HG03460 (cell line): ENCODE measurements around the gene CHD2.

ENCODE experiments used
- ATAC-seq: cut with Tn5 transposase; IDR thresholded peaks from one replicate; pipeline ENCODE4 v1.9.1; 2021; ENCODE audit not compliant: unreplicated experiment

Gene CHD2

GRCh38 chr15:93063796-93064690, 163.9 kb downstream of the CHD2 start:
- no peak for ATAC-seq

GRCh38 chr15:93065641-93066045, 165.5 kb downstream of the CHD2 start:
- no peak for ATAC-seq

GRCh38 chr15:93066224-93066681, 166.1 kb downstream of the CHD2 start:
- ATAC-seq: no peak

- no peak for ATAC-seq
Observed at GRCh38 chr15:93066834-93067648, 166.9 kb downstream of the CHD2 start.

GRCh38 chr15:93067649-93068085, 167.5 kb downstream of the CHD2 start:
- ATAC-seq: no peak

GRCh38 chr15:93068581-93069199, 168.6 kb downstream of the CHD2 start:
- no peak for ATAC-seq

- ATAC-seq: no peak
Observed at GRCh38 chr15:93070132-93070531, 170.0 kb downstream of the CHD2 start.

- ATAC-seq: no peak
Observed at GRCh38 chr15:93070551-93071296, 170.6 kb downstream of the CHD2 start.

GRCh38 chr15:93071469-93071936, 171.4 kb downstream of the CHD2 start:
- ATAC-seq: no peak

GRCh38 chr15:93072011-93072410, 171.9 kb downstream of the CHD2 start:
- ATAC-seq: no peak

- ATAC-seq: no peak
Observed at GRCh38 chr15:93072411-93073394, 172.6 kb downstream of the CHD2 start.

GRCh38 chr15:93073465-93073952, 173.4 kb downstream of the CHD2 start:
- no peak for ATAC-seq

GRCh38 chr15:93074599-93074998, 174.5 kb downstream of the CHD2 start:
- ATAC-seq: no peak

GRCh38 chr15:93076217-93076616, 176.1 kb downstream of the CHD2 start:
- no peak for ATAC-seq

- ATAC-seq: no peak
Observed at GRCh38 chr15:93076875-93077274, 176.8 kb downstream of the CHD2 start.
